HUES64 (cell line): Measurements from ENCODE around the gene NACC2.

Source experiments
- H3K27ac ChIP-seq: 2 replicates; pipeline ENCODE4 v1.7.0; 2013; ENCODE audit warnings: low read depth, low read length, inconsistent platforms
- H3K27me3 ChIP-seq: 2 replicates; pipeline ENCODE4 v1.6.1; 2013; ENCODE audit warnings: mild to moderate bottlenecking, low read length; ENCODE audit not compliant: insufficient read depth
- H3K36me3 ChIP-seq: 2 replicates; pipeline ENCODE4 v1.6.1; 2013; ENCODE audit warnings: mild to moderate bottlenecking, low read length; ENCODE audit not compliant: insufficient read depth
- H3K4me1 ChIP-seq: 2 replicates; pipeline ENCODE4 v1.6.1; 2013; ENCODE audit warnings: mild to moderate bottlenecking, low read length, moderate library complexity; ENCODE audit not compliant: insufficient read depth
- H3K4me3 ChIP-seq: 2 replicates; pipeline ENCODE4 v1.5.1; 2013; ENCODE audit warnings: mild to moderate bottlenecking, low read length, moderate library complexity
- H3K9ac ChIP-seq: 2 replicates; pipeline ENCODE4 v1.6.1; 2013; ENCODE audit warnings: mild to moderate bottlenecking, low read depth, low read length
- H3K9me3 ChIP-seq: 2 replicates; pipeline ENCODE4 v1.6.1; 2013; ENCODE audit warnings: low read depth, low read length; ENCODE audit not compliant: insufficient read depth
- WGBS: fragments of 150-250, 120-280 bp; methylation state at CpG from one replicate; pipeline ENCODE4 v1.1.7; 2013; ENCODE audit warnings: missing lambda C conversion rate; 5-methylcytosine and 5-hydroxymethylcytosine counted together

Gene NACC2

GRCh38 chr9:135984072-135984710, 110.9 kb downstream of the NACC2 start:
- WGBS = 90% methylated on average over 21 of the region's 22 CpGs
- no peaks in the 10 kb centered on the region for H3K36me3 ChIP-seq

GRCh38 chr9:135983208-135984071, 111.6 kb downstream of the NACC2 start:
- no peaks in the 10 kb centered on the region for H3K27me3 ChIP-seq
- no peaks in the 10 kb centered on the region for H3K4me1 ChIP-seq
- WGBS = 94% methylated on average over 26 of the region's 26 CpGs
- H3K27ac ChIP-seq = no peak overlapping the region
- no peaks in the 10 kb centered on the region for H3K9me3 ChIP-seq
- no peaks in the 10 kb centered on the region for H3K36me3 ChIP-seq
- no peak overlapping the region for H3K4me3 ChIP-seq
- H3K9ac ChIP-seq = no peak overlapping the region

More at GRCh38 chr9:135984072-135984710, 110.9 kb downstream of the NACC2 start:
- no peak overlapping the region for H3K4me3 ChIP-seq
- no peaks in the 10 kb centered on the region for H3K27me3 ChIP-seq
- no peaks in the 10 kb centered on the region for H3K9me3 ChIP-seq
- H3K9ac ChIP-seq = no peak overlapping the region
- no peaks in the 10 kb centered on the region for H3K4me1 ChIP-seq
- no peak overlapping the region for H3K27ac ChIP-seq

GRCh38 chr9:135982499-135983207, 112.4 kb downstream of the NACC2 start:
- Histone ChIP-seq H3K27ac (no peak overlapping the region), H3K9me3 (no peaks in the 10 kb centered on the region), H3K4me1 (no peaks in the 10 kb centered on the region), H3K9ac (no peak overlapping the region), H3K27me3 (no peaks in the 10 kb centered on the region), H3K4me3 (no peak overlapping the region), H3K36me3 (no peaks in the 10 kb centered on the region)
- 84% methylated on average over 24 of the region's 24 CpGs for WGBS

GRCh38 chr9:135980926-135981630, 114.0 kb downstream of the NACC2 start:
- no peak overlapping the region for H3K9ac ChIP-seq
- H3K4me1 ChIP-seq = no peaks in the 10 kb centered on the region
- WGBS = 93% methylated on average over 29 of the region's 29 CpGs
- H3K9me3 ChIP-seq = no peaks in the 10 kb centered on the region
- H3K4me3 ChIP-seq = no peak overlapping the region
- H3K27ac ChIP-seq = no peak overlapping the region
- H3K27me3 ChIP-seq = no peaks in the 10 kb centered on the region
- H3K36me3 ChIP-seq = no peaks in the 10 kb centered on the region

GRCh38 chr9:135979547-135980166, 115.4 kb downstream of the NACC2 start:
- no peaks in the 10 kb centered on the region for H3K9me3 ChIP-seq
- H3K4me1 ChIP-seq = no peaks in the 10 kb centered on the region
- WGBS = 90% methylated on average over 19 of the region's 19 CpGs
- no peak overlapping the region for H3K9ac ChIP-seq
- H3K27ac ChIP-seq = no peak overlapping the region
- H3K4me3 ChIP-seq = no peak overlapping the region
- no peaks in the 10 kb centered on the region for H3K27me3 ChIP-seq
- no peaks in the 10 kb centered on the region for H3K36me3 ChIP-seq

GRCh38 chr9:135978642-135979546, 116.2 kb downstream of the NACC2 start:
- no peak overlapping the region for H3K4me3 ChIP-seq
- no peaks in the 10 kb centered on the region for H3K4me1 ChIP-seq
- no peak overlapping the region for H3K9ac ChIP-seq
- H3K9me3 ChIP-seq = no peaks in the 10 kb centered on the region
- no peak overlapping the region for H3K27ac ChIP-seq
- H3K36me3 ChIP-seq = no peaks in the 10 kb centered on the region
- WGBS = 84% methylated on average over 16 of the region's 20 CpGs
- no peaks in the 10 kb centered on the region for H3K27me3 ChIP-seq

GRCh38 chr9:135976944-135977343, 118.1 kb downstream of the NACC2 start:
- 71% methylated on average over 13 of the region's 13 CpGs for WGBS
- H3K9ac ChIP-seq = no peak overlapping the region

GRCh38 chr9:135976531-135976930, 118.6 kb downstream of the NACC2 start:
- Histone ChIP-seq H3K4me1 (no peaks in the 10 kb centered on the region), H3K9ac (no peak overlapping the region), H3K36me3 (no peaks in the 10 kb centered on the region), H3K27ac (no peak overlapping the region), H3K4me3 (no peak overlapping the region), H3K27me3 (no peaks in the 10 kb centered on the region), H3K9me3 (no peaks in the 10 kb centered on the region)
- 90% methylated on average over 13 of the region's 13 CpGs for WGBS

More at GRCh38 chr9:135976944-135977343, 118.1 kb downstream of the NACC2 start:
- Histone ChIP-seq H3K27ac (no peak overlapping the region), H3K27me3 (no peaks in the 10 kb centered on the region), H3K4me3 (no peak overlapping the region), H3K9me3 (no peaks in the 10 kb centered on the region), H3K4me1 (no peaks in the 10 kb centered on the region), H3K36me3 (no peaks in the 10 kb centered on the region)

- Histone ChIP-seq H3K36me3 (no peaks in the 10 kb centered on the region), H3K4me3 (no peak overlapping the region), H3K9me3 (no peaks in the 10 kb centered on the region), H3K27ac (no peak overlapping the region), H3K9ac (no peak overlapping the region), H3K4me1 (no peaks in the 10 kb centered on the region), H3K27me3 (no peaks in the 10 kb centered on the region)
- whole genome bisulfite sequencing = 90% methylated on average over 10 of the region's 10 CpGs
Measured at GRCh38 chr9:135975834-135976233, 119.3 kb downstream of the NACC2 start.

GRCh38 chr9:135974220-135974573, 120.9 kb downstream of the NACC2 start:
- Histone ChIP-seq H3K9ac (no peak overlapping the region), H3K27me3 (no peaks in the 10 kb centered on the region), H3K27ac (no peak overlapping the region), H3K36me3 (no peaks in the 10 kb centered on the region), H3K4me1 (no peaks in the 10 kb centered on the region), H3K4me3 (no peak overlapping the region), H3K9me3 (no peaks in the 10 kb centered on the region)
- 65% methylated on average over 10 of the region's 10 CpGs for WGBS
